HL-60 (cell line): Measurements from ENCODE around the gene RABGAP1L.

Experiments
- DNase-seq, 2 experiments: peaks; one replicate each; pipeline ENCODE4 v3.0.0-alpha.2; 2010 to 2020; ENCODE audit warnings: low read depth in 1 of 2, low spot score in 1 of 2
- H3K27ac ChIP-seq: fragments of 250-450 bp; sonication (Bioruptor Pico); replicated peaks from 2 replicates; pipeline ENCODE4 v1.5.1; 2020; ENCODE audit warnings: mild to moderate bottlenecking, moderate library complexity
- H3K27me3 ChIP-seq: fragments of 250-450 bp; sonication (Bioruptor Pico); 2 replicates; pipeline ENCODE4 v1.5.1; 2021; ENCODE audit warnings: mild to moderate bottlenecking, moderate library complexity; ENCODE audit not compliant: insufficient read depth, poor library complexity, severe bottlenecking
- H3K4me3 ChIP-seq: replicated peaks from 2 replicates; pipeline ENCODE4 v1.5.1; 2011; ENCODE audit warnings: mild to moderate bottlenecking, control low read depth, low read length; ENCODE audit not compliant: insufficient read depth
- CTCF ChIP-seq: IDR thresholded peaks from one replicate; pipeline ENCODE4 v1.5.1; 2011; ENCODE audit warnings: low read length, control low read depth, inconsistent platforms; ENCODE audit not compliant: insufficient read depth
- GABPA ChIP-seq: IDR thresholded peaks from 2 replicates; pipeline ENCODE4 v1.6.1; 2012; ENCODE audit warnings: low read depth
- POLR2AphosphoS5 ChIP-seq: IDR thresholded peaks from 2 replicates; pipeline ENCODE4 v1.6.1; 2012; ENCODE audit warnings: low read depth
- REST ChIP-seq: IDR thresholded peaks from 2 replicates; pipeline ENCODE4 v1.6.1; 2012; ENCODE audit warnings: low read depth; ENCODE audit not compliant: insufficient replicate concordance
- SPI1 ChIP-seq: IDR thresholded peaks from 2 replicates; pipeline ENCODE4 v1.6.1; 2012; ENCODE audit warnings: low read depth, mild to moderate bottlenecking, borderline replicate concordance

Gene RABGAP1L

GRCh38 chr1:174469687-174470086 lies 310.4 kb downstream of the RABGAP1L start:
- Histone ChIP-seq H3K27ac (no peak overlapping the region), H3K4me3 (no peak overlapping the region), H3K27me3 (no peaks in the 10 kb centered on the region)
- TF ChIP-seq POLR2AphosphoS5 (no peak), CTCF (no peak), REST (no peak), SPI1 (no peak), GABPA (no peak)
- DNase-seq, result no peak

GRCh38 chr1:174479281-174479680 lies 320.0 kb downstream of the RABGAP1L start:
- no peak overlapping the region for H3K4me3 ChIP-seq
- TF ChIP-seq REST (no peak), CTCF (no peak), POLR2AphosphoS5 (no peak), GABPA (no peak)

GRCh38 chr1:174480324-174480723 lies 321.0 kb downstream of the RABGAP1L start:
- DNase-seq, result no peak
- TF ChIP-seq GABPA (no peak), POLR2AphosphoS5 (no peak), REST (no peak), SPI1 (no peak), CTCF (no peak)
- no peak overlapping the region for H3K4me3 ChIP-seq
- H3K27ac ChIP-seq, result no peak overlapping the region
- H3K27me3 ChIP-seq, result no peaks in the 10 kb centered on the region

More at GRCh38 chr1:174479281-174479680, 320.0 kb downstream of the RABGAP1L start:
- H3K27me3 ChIP-seq, result no peaks in the 10 kb centered on the region
- no peak for DNase-seq
- H3K27ac ChIP-seq, result no peak overlapping the region
